Spinal cord (tissue), 10 donors: ENCODE measurements around the gene KNDC1. TPM values are rescaled to one million over a fixed set of nuclear protein-coding genes. Genes with fewer than 3 reads are reported as not detected.
"Not testable (repeated sequence)": the region's sequence is repeated elsewhere in the genome, so short reads cannot be mapped to it uniquely, and the experiment has no call there.

ENCODE experiments used
- DNase-seq, 6 donors: peaks; one replicate each; pipeline versions ENCODE4 v3.0.0 to v3.0.0-alpha.2; 2013 to 2015; ENCODE audit warnings: low spot score in 6 of 6, low read depth in 4 of 6
- H3K27ac ChIP-seq: one replicate; pipeline ENCODE4 v1.5.1; 2013; ENCODE audit warnings: low read depth, low read length, control low read depth
- H3K27me3 ChIP-seq: one replicate; pipeline ENCODE4 v1.6.1; 2013; ENCODE audit warnings: low read length; ENCODE audit not compliant: control insufficient read depth, insufficient read depth
- H3K36me3 ChIP-seq: one replicate; pipeline ENCODE4 v1.6.1; 2013; ENCODE audit warnings: low read length; ENCODE audit not compliant: control insufficient read depth, insufficient read depth
- H3K4me1 ChIP-seq: one replicate; pipeline ENCODE4 v1.6.1; 2013; ENCODE audit warnings: low read length; ENCODE audit not compliant: control insufficient read depth, insufficient read depth
- H3K4me3 ChIP-seq: one replicate; pipeline ENCODE4 v1.5.1; 2013; ENCODE audit warnings: low read depth, low read length, control low read depth
- H3K9me3 ChIP-seq: one replicate; pipeline ENCODE4 v1.6.1; 2013; ENCODE audit warnings: low read length; ENCODE audit not compliant: control insufficient read depth, insufficient read depth
- WGBS: methylation state at CpG from one replicate; pipeline ENCODE4 v1.1.5; 2013; ENCODE audit warnings: missing lambda C conversion rate; ENCODE audit not compliant: insufficient coverage; 5-methylcytosine and 5-hydroxymethylcytosine counted together
- polyA plus RNA-seq, 2 donors: library from polyadenylated mRNA; unstranded; fragments of 120-200 nt; gene quantifications; one replicate each; pipeline ENCODE4 v1.2.1, GENCODE V29; 2013; ENCODE audit not compliant: insufficient read length in 2 of 2
- total RNA-seq, 2 donors: library from RNA; depleted of rRNA in 1 of 2; stranded (reverse); fragments of 120-200 nt in 1 of 2; fragments of >200 nt in 1 of 2; gene quantifications; one replicate each; pipeline versions ENCODE4 v1.2.3 to v1.2.4, GENCODE V29; 2013 to 2014
- donor health status: healthy.

KNDC1 gene
- total and polyA plus RNA-seq, 4 donors = 8.3 to 35.8 (median 23.5) TPM

- Histone ChIP-seq H3K4me3 (no peak overlapping the region), H3K4me1 (no peaks in the 10 kb centered on the region), H3K27me3 (no peaks in the 10 kb centered on the region), H3K36me3 (peaks cover 71% of the 10 kb centered on the region), H3K27ac (no peak overlapping the region), H3K9me3 (no peaks in the 10 kb centered on the region)
- no peak for DNase-seq
- WGBS = 86% methylated on average over 22 of the region's 26 CpGs
Observed at GRCh38 chr10:133216776-133217175, 56.8 kb downstream of the KNDC1 start.

- Histone ChIP-seq H3K4me1 (no peaks in the 10 kb centered on the region), H3K27ac (no peak overlapping the region), H3K27me3 (no peaks in the 10 kb centered on the region), H3K36me3 (peaks cover 59% of the 10 kb centered on the region), H3K4me3 (no peak overlapping the region), H3K9me3 (no peaks in the 10 kb centered on the region)
- WGBS = 86% methylated on average over 21 of the region's 25 CpGs
- DNase-seq = no peak
Observed at GRCh38 chr10:133217800-133218589, 58.0 kb downstream of the KNDC1 start.

DNA sequence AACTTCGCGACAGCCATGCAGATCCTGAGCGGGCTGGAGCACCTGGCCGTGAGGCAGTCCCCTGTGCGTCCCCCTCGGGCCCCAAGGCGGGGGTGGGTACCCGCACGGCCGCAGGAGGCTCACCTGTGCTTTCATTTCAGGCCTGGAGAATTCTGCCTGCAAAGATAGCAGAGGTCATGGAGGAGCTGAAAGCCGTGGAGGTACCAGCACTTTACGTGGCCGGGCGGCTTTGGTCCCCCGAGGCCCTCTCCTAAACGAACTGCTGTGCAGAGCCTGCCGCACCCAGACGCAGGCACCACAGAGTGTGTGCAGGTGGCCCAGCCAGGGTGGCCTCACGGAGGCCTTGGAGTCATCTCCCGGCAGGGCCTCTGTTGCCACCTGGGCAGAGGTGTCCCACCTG lies 58.9 kb downstream of the KNDC1 start:
- H3K36me3 ChIP-seq = peaks cover 50% of the 10 kb centered on the region
- no peak for DNase-seq
- H3K27me3 ChIP-seq = no peaks in the 10 kb centered on the region
- 82% methylated on average over 20 of the region's 20 CpGs for WGBS
- no peaks in the 10 kb centered on the region for H3K9me3 ChIP-seq
- no peak overlapping the region for H3K4me3 ChIP-seq
- no peak overlapping the region for H3K27ac ChIP-seq
- no peaks in the 10 kb centered on the region for H3K4me1 ChIP-seq

DNA sequence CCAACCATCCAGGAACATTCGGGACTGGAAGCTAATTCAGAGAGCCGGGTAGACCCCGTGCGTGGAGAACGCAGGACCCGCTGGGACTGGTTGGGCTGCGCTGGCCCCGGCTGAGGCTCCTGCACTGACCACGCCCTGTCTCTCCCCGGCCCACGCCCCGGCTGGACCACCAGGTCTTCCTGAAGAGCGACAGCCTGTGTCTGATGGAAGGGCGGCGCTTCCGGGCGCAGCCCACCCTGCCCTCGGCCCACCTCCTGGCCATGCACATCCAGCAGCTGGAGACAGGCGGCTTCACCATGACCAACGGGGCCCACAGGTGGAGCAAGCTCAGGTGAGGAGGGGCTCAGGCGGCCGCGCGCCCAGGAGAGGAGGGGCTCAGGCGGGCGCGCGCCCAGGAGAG lies 59.8 kb downstream of the KNDC1 start:
- peaks cover 49% of the 10 kb centered on the region for H3K36me3 ChIP-seq
- H3K4me3 ChIP-seq = no peak overlapping the region
- H3K9me3 ChIP-seq = no peaks in the 10 kb centered on the region
- no peaks in the 10 kb centered on the region for H3K27me3 ChIP-seq
- DNase-seq = no peak
- WGBS = 11% methylated on average over 24 of the region's 28 CpGs
- no peaks in the 10 kb centered on the region for H3K4me1 ChIP-seq
- H3K27ac ChIP-seq = no peak overlapping the region

DNA sequence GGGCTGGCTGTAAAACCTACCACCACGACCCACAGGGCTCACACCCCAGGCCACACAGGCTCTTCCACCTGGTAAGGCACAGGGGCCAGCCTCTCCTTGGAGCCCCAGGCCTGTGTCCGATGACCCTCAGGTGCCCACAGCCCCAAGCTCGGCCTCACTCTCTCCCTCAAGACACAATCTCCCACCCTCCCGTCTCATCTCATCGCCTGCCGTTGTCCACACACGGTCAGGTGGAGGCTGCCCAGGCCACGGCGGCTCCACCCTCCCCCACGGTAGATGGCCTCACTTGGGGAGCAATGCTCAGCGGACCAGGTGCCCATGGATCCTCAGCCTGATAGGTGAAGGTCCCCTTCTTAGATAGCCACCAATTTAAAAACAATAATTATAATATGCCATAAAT lies 61.3 kb downstream of the KNDC1 start:
- no peak for DNase-seq
- H3K4me3 ChIP-seq = no peak overlapping the region
- no peaks in the 10 kb centered on the region for H3K9me3 ChIP-seq
- 89% methylated on average over 9 of the region's 11 CpGs for WGBS
- H3K27me3 ChIP-seq = peaks cover 1% of the 10 kb centered on the region
- H3K27ac ChIP-seq = no peak overlapping the region
- H3K4me1 ChIP-seq = no peaks in the 10 kb centered on the region
- H3K36me3 ChIP-seq = peaks cover 49% of the 10 kb centered on the region

DNA sequence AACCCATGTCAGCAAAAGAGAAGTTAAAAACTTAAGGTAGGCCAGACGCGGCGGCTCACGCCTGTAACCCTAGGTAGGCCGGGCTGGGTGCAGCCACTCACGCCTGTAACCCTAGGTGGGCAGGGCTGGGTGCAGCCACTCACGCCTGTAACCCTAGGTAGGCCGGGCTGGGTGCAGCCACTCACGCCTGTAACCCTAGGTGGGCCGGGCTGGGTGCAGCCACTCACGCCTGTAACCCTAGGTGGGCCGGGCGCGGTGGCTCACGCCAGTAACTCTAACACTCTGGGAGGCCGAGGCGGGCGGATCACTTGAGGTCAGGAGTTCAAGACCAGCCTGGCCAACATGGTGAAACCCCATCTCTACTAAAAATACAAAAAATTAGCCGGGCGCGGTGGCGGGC lies 61.7 kb downstream of the KNDC1 start:
- WGBS = 97% methylated on average over 15 of the region's 22 CpGs
- not testable (repeated sequence) for H3K27me3 ChIP-seq, H3K4me1 ChIP-seq, H3K4me3 ChIP-seq, H3K27ac ChIP-seq, H3K9me3 ChIP-seq, DNase-seq
- peaks cover 51% of the 10 kb centered on the region for H3K36me3 ChIP-seq

DNA sequence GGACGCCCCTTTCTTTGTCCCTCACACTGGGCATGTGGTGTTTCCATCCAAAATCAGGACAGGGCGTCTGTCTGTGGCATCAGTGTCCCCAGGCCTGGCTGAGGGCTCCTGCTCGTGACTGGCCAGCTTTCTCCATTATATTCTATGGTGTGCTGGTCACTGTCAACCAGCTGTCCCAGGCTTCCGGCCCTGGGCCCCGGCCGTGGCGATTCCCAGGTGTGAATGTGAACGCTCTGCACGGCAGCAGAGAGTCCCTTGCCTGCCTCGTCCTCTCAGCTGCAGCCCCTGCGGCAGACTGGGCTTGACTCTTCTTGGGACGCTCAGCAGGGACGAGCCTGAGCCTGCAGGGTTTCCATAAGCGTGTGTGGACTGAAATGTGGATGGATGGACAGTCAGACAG lies 64.1 kb downstream of the KNDC1 start:
- H3K27ac ChIP-seq = no peak overlapping the region
- peaks cover 49% of the 10 kb centered on the region for H3K36me3 ChIP-seq
- no peaks in the 10 kb centered on the region for H3K9me3 ChIP-seq
- peaks cover 18% of the 10 kb centered on the region for H3K27me3 ChIP-seq
- DNase-seq = no peak
- 82% methylated on average over 11 of the region's 14 CpGs for WGBS
- no peak overlapping the region for H3K4me3 ChIP-seq
- H3K4me1 ChIP-seq = peaks cover under 1% of the 10 kb centered on the region

DNA sequence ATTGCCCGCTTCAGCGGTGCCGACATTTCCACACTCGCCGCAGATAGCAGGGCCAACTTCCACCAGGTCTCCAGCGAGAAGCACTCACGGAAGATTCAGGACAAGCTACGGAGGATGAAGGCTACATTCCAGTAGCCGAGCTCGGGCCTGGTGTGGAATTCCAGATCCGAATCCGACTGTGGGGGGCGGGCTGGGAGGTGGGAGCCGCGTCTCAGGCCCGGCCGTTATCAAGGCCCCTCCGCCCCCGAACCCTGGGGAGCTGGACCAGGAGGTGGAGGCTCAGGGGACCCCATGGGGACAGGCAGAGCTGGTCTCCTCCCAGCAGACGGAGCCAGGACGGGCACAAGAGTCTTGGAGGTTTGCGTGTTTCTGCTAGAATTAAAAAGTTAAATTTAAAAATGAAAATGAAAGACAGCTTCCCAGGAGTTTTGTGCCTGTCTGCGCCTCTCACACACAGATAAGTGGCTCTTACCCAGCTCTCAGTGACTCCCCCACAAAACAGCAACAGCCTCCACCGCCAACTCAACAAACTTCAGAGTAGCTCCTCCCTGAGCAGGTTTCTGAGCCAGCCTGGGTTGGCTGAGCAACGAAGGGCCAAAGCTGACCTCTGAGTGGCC lies 64.8 kb downstream of the KNDC1 start:
- Histone ChIP-seq H3K36me3 (peaks cover 41% of the 10 kb centered on the region), H3K27me3 (peaks cover 26% of the 10 kb centered on the region), H3K9me3 (no peaks in the 10 kb centered on the region), H3K4me3 (no peak overlapping the region), H3K4me1 (peaks cover 8% of the 10 kb centered on the region), H3K27ac (no peak overlapping the region)
- 67% methylated on average over 24 of the region's 25 CpGs for WGBS
- DNase-seq = no peak

DNA sequence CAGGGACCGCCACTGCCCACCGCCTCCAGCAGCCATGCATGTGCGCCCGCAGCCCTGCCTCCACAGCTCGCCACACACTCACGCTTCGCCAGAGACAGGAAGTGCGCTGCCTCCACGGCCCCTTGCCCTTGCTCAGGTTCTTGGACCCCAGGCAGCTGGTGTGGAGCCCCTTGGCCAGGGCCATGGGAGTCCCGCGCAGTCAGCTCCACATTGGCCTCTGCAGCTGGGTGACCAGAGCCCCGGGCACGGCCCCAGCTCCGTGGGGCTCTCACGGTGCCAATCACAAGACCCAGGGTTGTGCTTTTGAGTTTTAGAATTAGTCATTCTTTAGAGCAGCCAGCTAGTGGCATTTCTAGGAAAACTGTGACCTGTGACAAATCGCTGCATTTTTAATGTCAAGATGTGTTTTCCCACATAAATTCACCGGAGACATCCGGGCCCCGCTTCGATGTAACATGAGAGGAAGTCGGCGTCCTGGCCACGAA lies 65.7 kb downstream of the KNDC1 start:
- Histone ChIP-seq H3K4me1 (peaks cover 8% of the 10 kb centered on the region), H3K27me3 (peaks cover 26% of the 10 kb centered on the region), H3K4me3 (no peak overlapping the region), H3K27ac (no peak overlapping the region), H3K36me3 (peaks cover 40% of the 10 kb centered on the region), H3K9me3 (no peaks in the 10 kb centered on the region)
- WGBS = 85% methylated on average over 23 of the region's 23 CpGs
- no peak for DNase-seq
